A673 (cell line): Measurements from ENCODE around the gene PHYH.

Experiments
- EZH2 ChIP-seq: fragments of 200-600 bp; sonication (generic); IDR thresholded peaks from 2 replicates; pipeline ENCODE4 v1.6.1; 2017; ENCODE audit warnings: borderline replicate concordance, low read depth, mild to moderate bottlenecking, mixed read lengths, antibody characterized with exemption, low read length; ENCODE audit not compliant: poor library complexity, severe bottlenecking
- TF ChIP-seq, protein P1 (sequence below): fragments of 300-800, 200-600 bp; sonication (generic); conservative IDR thresholded peaks from 2 replicates; pipeline ENCODE4 v1.5.1; 2017; ENCODE audit warnings: low read depth, mild to moderate bottlenecking, antibody characterized with exemption, low read length, moderate library complexity, mixed read lengths

DNA sequence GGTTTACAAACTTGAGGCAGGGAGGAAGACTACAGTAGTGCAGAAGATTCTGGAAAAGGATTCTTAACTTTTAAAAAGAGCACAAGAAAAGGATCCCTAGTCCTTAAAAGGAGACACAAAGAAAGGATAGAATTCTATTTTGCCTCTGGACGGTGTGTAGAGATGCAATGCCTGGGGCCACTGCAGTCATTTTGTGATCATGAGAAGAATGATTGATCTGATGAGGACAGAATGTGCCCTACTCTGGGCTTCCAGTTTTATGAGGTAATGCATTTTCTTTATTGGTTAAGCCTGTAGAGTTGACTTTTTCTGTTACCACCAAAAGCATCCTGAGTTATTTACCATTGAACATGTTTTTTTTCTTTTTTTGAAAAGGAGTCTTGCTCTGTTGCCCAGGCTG, 37.4 kb downstream of the PHYH start:
- TF ChIP-seq, protein P1, sequence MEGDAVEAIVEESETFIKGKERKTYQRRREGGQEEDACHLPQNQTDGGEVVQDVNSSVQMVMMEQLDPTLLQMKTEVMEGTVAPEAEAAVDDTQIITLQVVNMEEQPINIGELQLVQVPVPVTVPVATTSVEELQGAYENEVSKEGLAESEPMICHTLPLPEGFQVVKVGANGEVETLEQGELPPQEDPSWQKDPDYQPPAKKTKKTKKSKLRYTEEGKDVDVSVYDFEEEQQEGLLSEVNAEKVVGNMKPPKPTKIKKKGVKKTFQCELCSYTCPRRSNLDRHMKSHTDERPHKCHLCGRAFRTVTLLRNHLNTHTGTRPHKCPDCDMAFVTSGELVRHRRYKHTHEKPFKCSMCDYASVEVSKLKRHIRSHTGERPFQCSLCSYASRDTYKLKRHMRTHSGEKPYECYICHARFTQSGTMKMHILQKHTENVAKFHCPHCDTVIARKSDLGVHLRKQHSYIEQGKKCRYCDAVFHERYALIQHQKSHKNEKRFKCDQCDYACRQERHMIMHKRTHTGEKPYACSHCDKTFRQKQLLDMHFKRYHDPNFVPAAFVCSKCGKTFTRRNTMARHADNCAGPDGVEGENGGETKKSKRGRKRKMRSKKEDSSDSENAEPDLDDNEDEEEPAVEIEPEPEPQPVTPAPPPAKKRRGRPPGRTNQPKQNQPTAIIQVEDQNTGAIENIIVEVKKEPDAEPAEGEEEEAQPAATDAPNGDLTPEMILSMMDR: no peak
- no peak for TF ChIP-seq EZH2
